ENCODE data around the gene SHISAL1. TPM values are rescaled to one million over a fixed set of nuclear protein-coding genes. Genes with fewer than 3 reads are reported as not detected.

SHISAL1 gene
- total and polyA plus RNA-seq, 2 experiments from 2014 or later, result 0.58 to 2.2 TPM

GRCh38 chr22:44231233-44231632 lies 81.5 kb downstream of the SHISAL1 start:
- Histone ChIP-seq H3K4me3 (no peak overlapping the region), H3K27me3 (replicated peaks; ENCODE audit: insufficient read depth) (no peaks in the 10 kb centered on the region), H3K79me2 (ENCODE audit: insufficient read depth) (no peaks in the 10 kb centered on the region), H4K20me1 (ENCODE audit: insufficient read depth) (no peaks in the 10 kb centered on the region), H3F3A (ENCODE audit: insufficient read depth) (no peaks in the 10 kb centered on the region), H3K9me2 (ENCODE audit: insufficient read depth) (no peaks in the 10 kb centered on the region), H3K36me3 (ENCODE audit: low read depth) (no peaks in the 10 kb centered on the region), H3K27ac (no peak overlapping the region), H3K4me2 (ENCODE audit: unreplicated experiment) (no peak overlapping the region), H3K9ac (no peak overlapping the region), H3K4me1 (ENCODE audit: insufficient read depth) (no peaks in the 10 kb centered on the region), H3K9me3 (ENCODE audit: low read depth) (no peaks in the 10 kb centered on the region), H2AFZ (no peak overlapping the region)
- DNase-seq, result no peak
- WGBS, 2 experiments (ENCODE audit: low coverage in 1 of 2, low lambda C conversion rate in 2 of 2, missing lambda C conversion rate in 2 of 2), result 73 to 84% methylated on average over 4 of the region's 4 CpGs
- TF ChIP-seq EZH2 (IDR thresholded peaks at IDR 0.05; ENCODE audit: insufficient read depth, poor library complexity, severe bottlenecking), result no peak
- TF ChIP-seq EZH2phosphoT487 (IDR thresholded peaks at IDR 0.05; ENCODE audit: insufficient read depth, low read depth), result no peak
- in situ Hi-C loops (cut with MboI), result no loop called here

DNA sequence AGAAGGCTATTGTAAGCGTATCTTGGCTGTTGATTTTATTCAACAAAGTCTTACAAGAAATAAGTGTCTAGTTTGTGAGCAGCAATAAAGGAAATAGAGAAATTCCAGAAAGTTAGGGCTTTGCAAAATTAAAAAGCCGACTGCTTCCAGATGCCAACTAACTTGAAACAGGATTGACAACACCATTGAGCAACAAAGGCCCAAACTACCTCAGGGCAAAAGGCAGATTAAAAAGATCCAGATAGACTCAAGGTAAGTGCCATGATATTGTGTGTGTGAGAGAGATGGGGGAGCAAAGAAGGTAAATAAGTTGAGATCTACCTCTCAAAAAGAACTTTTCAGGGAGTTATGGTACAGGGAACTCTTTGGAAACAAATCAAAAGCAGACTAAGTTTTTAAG lies 82.9 kb downstream of the SHISAL1 start:
- H3K36me3 ChIP-seq (ENCODE audit: low read depth), result no peaks in the 10 kb centered on the region
- H3F3A ChIP-seq (ENCODE audit: insufficient read depth), result no peaks in the 10 kb centered on the region
- TF ChIP-seq EZH2phosphoT487 (IDR thresholded peaks at IDR 0.05; ENCODE audit: insufficient read depth, low read depth), result no peak
- no peak for TF ChIP-seq EZH2 (IDR thresholded peaks at IDR 0.05; ENCODE audit: insufficient read depth, poor library complexity, severe bottlenecking)
- H3K4me1 ChIP-seq (ENCODE audit: insufficient read depth), result no peaks in the 10 kb centered on the region
- H4K20me1 ChIP-seq (ENCODE audit: insufficient read depth), result no peaks in the 10 kb centered on the region
- no peak overlapping the region for H3K4me3 ChIP-seq
- no peaks in the 10 kb centered on the region for H3K79me2 ChIP-seq (ENCODE audit: insufficient read depth)
- no peak for DNase-seq
- peaks cover 11% of the 10 kb centered on the region for H3K27me3 ChIP-seq (replicated peaks; ENCODE audit: insufficient read depth)
- H3K9me3 ChIP-seq (ENCODE audit: low read depth), result no peaks in the 10 kb centered on the region
- H3K27ac ChIP-seq, result no peak overlapping the region
- H2AFZ ChIP-seq, result no peak overlapping the region
- no peak overlapping the region for H3K9ac ChIP-seq
- WGBS, 2 experiments (ENCODE audit: low coverage in 1 of 2, low lambda C conversion rate in 2 of 2, missing lambda C conversion rate in 2 of 2), result 17 to 21% methylated on average over 2 of the region's 2 CpGs
- H3K4me2 ChIP-seq (ENCODE audit: unreplicated experiment), result no peak overlapping the region
- in situ Hi-C loops (cut with MboI), result no loop called here
- no peaks in the 10 kb centered on the region for H3K9me2 ChIP-seq (ENCODE audit: insufficient read depth)

GRCh38 chr22:44229331-44229730 lies 83.4 kb downstream of the SHISAL1 start:
- no peaks in the 10 kb centered on the region for H3K4me1 ChIP-seq (ENCODE audit: insufficient read depth)
- TF ChIP-seq EZH2phosphoT487 (IDR thresholded peaks at IDR 0.05; ENCODE audit: insufficient read depth, low read depth), result no peak
- TF ChIP-seq EZH2 (IDR thresholded peaks at IDR 0.05; ENCODE audit: insufficient read depth, poor library complexity, severe bottlenecking), result no peak
- no peaks in the 10 kb centered on the region for H3K36me3 ChIP-seq (ENCODE audit: low read depth)
- H3F3A ChIP-seq (ENCODE audit: insufficient read depth), result no peaks in the 10 kb centered on the region
- in situ Hi-C loops (cut with MboI), result no loop called here
- 19 to 24% methylated on average over 3 of the region's 3 CpGs for WGBS, 2 experiments (ENCODE audit: low coverage in 1 of 2, low lambda C conversion rate in 2 of 2, missing lambda C conversion rate in 2 of 2)
- H4K20me1 ChIP-seq (ENCODE audit: insufficient read depth), result no peaks in the 10 kb centered on the region
- H3K4me2 ChIP-seq (ENCODE audit: unreplicated experiment), result no peak overlapping the region
- H3K9me2 ChIP-seq (ENCODE audit: insufficient read depth), result no peaks in the 10 kb centered on the region
- H3K27me3 ChIP-seq (replicated peaks; ENCODE audit: insufficient read depth), result peaks cover 11% of the 10 kb centered on the region
- H3K79me2 ChIP-seq (ENCODE audit: insufficient read depth), result no peaks in the 10 kb centered on the region
- no peaks in the 10 kb centered on the region for H3K9me3 ChIP-seq (ENCODE audit: low read depth)
- no peak overlapping the region for H2AFZ ChIP-seq
- DNase-seq, result no peak
- H3K4me3 ChIP-seq, result no peak overlapping the region
- no peak overlapping the region for H3K27ac ChIP-seq
- no peak overlapping the region for H3K9ac ChIP-seq

DNA sequence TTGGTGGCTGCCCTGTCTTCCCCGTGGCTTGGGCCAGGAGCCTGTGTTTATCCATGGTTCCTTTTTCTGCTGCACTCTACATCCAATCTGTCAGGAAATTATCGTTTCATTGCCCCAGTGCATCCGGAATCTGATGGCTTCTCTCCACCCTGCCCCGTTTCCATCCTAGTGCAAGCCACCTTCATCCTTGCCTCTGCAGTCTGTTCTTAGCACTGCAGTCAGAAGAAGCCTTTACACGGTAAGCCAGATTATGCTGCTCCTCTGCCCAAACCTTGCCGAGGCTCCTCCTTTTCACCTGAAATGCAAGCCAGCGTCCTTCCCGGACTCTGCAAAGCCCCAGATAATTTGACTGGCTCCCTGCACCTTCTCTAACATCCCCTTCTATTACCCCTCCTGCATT lies 86.9 kb downstream of the SHISAL1 start:
- Histone ChIP-seq H3K9me3 (ENCODE audit: low read depth) (no peaks in the 10 kb centered on the region), H4K20me1 (ENCODE audit: insufficient read depth) (no peaks in the 10 kb centered on the region), H3K9me2 (ENCODE audit: insufficient read depth) (no peaks in the 10 kb centered on the region), H2AFZ (no peak overlapping the region), H3K27me3 (replicated peaks; ENCODE audit: insufficient read depth) (peaks cover 26% of the 10 kb centered on the region), H3F3A (ENCODE audit: insufficient read depth) (no peaks in the 10 kb centered on the region), H3K79me2 (ENCODE audit: insufficient read depth) (no peaks in the 10 kb centered on the region), H3K27ac (no peak overlapping the region), H3K4me2 (ENCODE audit: unreplicated experiment) (no peak overlapping the region), H3K9ac (no peak overlapping the region), H3K36me3 (ENCODE audit: low read depth) (no peaks in the 10 kb centered on the region), H3K4me1 (ENCODE audit: insufficient read depth) (no peaks in the 10 kb centered on the region), H3K4me3 (no peak overlapping the region)
- TF ChIP-seq EZH2 (IDR thresholded peaks at IDR 0.05; ENCODE audit: insufficient read depth, poor library complexity, severe bottlenecking) (no peak), EZH2phosphoT487 (IDR thresholded peaks at IDR 0.05; ENCODE audit: insufficient read depth, low read depth) (no peak)
- in situ Hi-C loops (cut with MboI), result no loop called here
- no peak for DNase-seq
- 10 to 14% methylated on average over 8 of the region's 8 CpGs for WGBS, 2 experiments (ENCODE audit: low coverage in 1 of 2, low lambda C conversion rate in 2 of 2, missing lambda C conversion rate in 2 of 2)

DNA sequence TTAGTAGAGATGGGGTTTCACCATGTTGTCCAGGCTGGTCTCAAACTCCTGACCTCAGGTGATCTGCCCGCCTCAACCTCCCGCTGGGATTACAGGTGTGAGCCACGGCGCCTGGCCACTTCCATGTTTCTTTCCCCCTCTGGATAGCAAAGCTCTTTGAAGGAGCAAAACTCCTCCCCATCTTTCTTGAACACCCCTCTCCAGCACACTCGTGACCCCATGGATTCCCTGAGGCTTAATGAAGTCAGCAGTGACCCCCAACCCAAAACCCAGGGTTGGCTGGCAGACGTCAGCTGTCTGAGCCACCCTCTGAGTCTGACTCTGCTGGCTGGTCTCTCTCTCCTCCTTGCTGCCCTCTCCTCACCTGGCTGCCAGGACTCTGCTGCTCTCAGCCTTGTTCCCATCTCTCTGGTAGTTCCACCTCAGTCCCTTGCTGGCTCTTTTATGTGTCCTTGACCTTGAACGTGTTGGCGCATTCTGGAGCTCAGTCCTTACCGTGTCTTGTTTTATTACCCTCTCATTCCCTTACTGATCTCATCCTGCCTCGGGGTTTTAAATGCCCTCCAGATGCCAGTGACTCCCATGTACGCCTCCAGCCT lies 87.6 kb downstream of the SHISAL1 start:
- WGBS, 2 experiments (ENCODE audit: low coverage in 1 of 2, low lambda C conversion rate in 2 of 2, missing lambda C conversion rate in 2 of 2), result 26 to 29% methylated on average over 11 of the region's 11 CpGs
- H3K9me2 ChIP-seq (ENCODE audit: insufficient read depth), result no peaks in the 10 kb centered on the region
- H3K4me1 ChIP-seq (ENCODE audit: insufficient read depth), result no peaks in the 10 kb centered on the region
- no peaks in the 10 kb centered on the region for H3K36me3 ChIP-seq (ENCODE audit: low read depth)
- no peak overlapping the region for H3K27ac ChIP-seq
- H3K9me3 ChIP-seq (ENCODE audit: low read depth), result no peaks in the 10 kb centered on the region
- no peaks in the 10 kb centered on the region for H4K20me1 ChIP-seq (ENCODE audit: insufficient read depth)
- no peak overlapping the region for H3K9ac ChIP-seq
- in situ Hi-C loops (cut with MboI), result no loop called here
- H3F3A ChIP-seq (ENCODE audit: insufficient read depth), result no peaks in the 10 kb centered on the region
- no peak overlapping the region for H3K4me3 ChIP-seq
- no peak overlapping the region for H2AFZ ChIP-seq
- H3K79me2 ChIP-seq (ENCODE audit: insufficient read depth), result no peaks in the 10 kb centered on the region
- TF ChIP-seq EZH2phosphoT487 (IDR thresholded peaks at IDR 0.05; ENCODE audit: insufficient read depth, low read depth) (no peak), EZH2 (IDR thresholded peaks at IDR 0.05; ENCODE audit: insufficient read depth, poor library complexity, severe bottlenecking) (no peak)
- DNase-seq, result no peak
- no peak overlapping the region for H3K4me2 ChIP-seq (ENCODE audit: unreplicated experiment)
- H3K27me3 ChIP-seq (replicated peaks; ENCODE audit: insufficient read depth), result peaks cover 26% of the 10 kb centered on the region
